ENCODE measurements around the gene CPHXL2.

Gene CPHXL2

GRCh38 chr16:75635036-75635435 lies 41.8 kb downstream of the CPHXL2 start:
- H3K4me3 ChIP-seq (ENCODE audit: low read depth, low read length): no peak overlapping the region
- H3K9me3 ChIP-seq (ENCODE audit: control insufficient read depth, insufficient read depth, low read depth, low read length): no peaks in the 10 kb centered on the region
- ChIA-PET CTCF (interaction anchor here (1.2 kb wide), 1 partner anchor 129 kb away, joined by 3 read pairs; no protein-coding TSS in a partner anchor), POLR2A (no interaction called here)
- H3K27ac ChIP-seq (ENCODE audit: extremely low read depth, low read depth, low read length): no peak overlapping the region
- H3K36me3 ChIP-seq (ENCODE audit: control insufficient read depth in 2 of 2, insufficient read depth in 1 of 2, low read length in 2 of 2): peaks cover 46 to 91% of the 10 kb centered on the region in 2 experiments
- TF ChIP-seq ZSCAN16 (tag by site-specific recombination; IDR thresholded peaks at IDR 0.05) (no peak), ZNF501 (tag by site-specific recombination; IDR thresholded peaks at IDR 0.05) (no peak), PRDM4 (tag by site-specific recombination; IDR thresholded peaks at IDR 0.05) (no peak), ZNF223 (tag by site-specific recombination; IDR thresholded peaks at IDR 0.05) (no peak), ZNF707 (tag by site-specific recombination; IDR thresholded peaks at IDR 0.05) (no peak), ZNF114 (tag by site-specific recombination; IDR thresholded peaks at IDR 0.05) (no peak), ZNF624 (tag by site-specific recombination; IDR thresholded peaks at IDR 0.05) (no peak), SP2 (tag by site-specific recombination; IDR thresholded peaks at IDR 0.05) (no peak), ZNF133 (tag by site-specific recombination; IDR thresholded peaks at IDR 0.05) (no peak), ZNF626 (tag by site-specific recombination; IDR thresholded peaks at IDR 0.05) (no peak), ZNF747 (tag by site-specific recombination; IDR thresholded peaks at IDR 0.05) (no peak), INSM2 (tag by site-specific recombination; IDR thresholded peaks at IDR 0.05) (no peak), ZNF24 (tag by site-specific recombination; IDR thresholded peaks at IDR 0.05) (no peak), ATF2 (tag by site-specific recombination; IDR thresholded peaks at IDR 0.05; ENCODE audit: low read depth) (no peak), ZNF677 (tag by site-specific recombination; IDR thresholded peaks at IDR 0.05) (no peak), ZNF292 (tag by site-specific recombination; IDR thresholded peaks at IDR 0.05; ENCODE audit: borderline replicate concordance, low read depth) (no peak), ZNF560 (tag by site-specific recombination; IDR thresholded peaks at IDR 0.05; ENCODE audit: borderline replicate concordance) (no peak)
- TF ChIP-seq, protein P1, sequence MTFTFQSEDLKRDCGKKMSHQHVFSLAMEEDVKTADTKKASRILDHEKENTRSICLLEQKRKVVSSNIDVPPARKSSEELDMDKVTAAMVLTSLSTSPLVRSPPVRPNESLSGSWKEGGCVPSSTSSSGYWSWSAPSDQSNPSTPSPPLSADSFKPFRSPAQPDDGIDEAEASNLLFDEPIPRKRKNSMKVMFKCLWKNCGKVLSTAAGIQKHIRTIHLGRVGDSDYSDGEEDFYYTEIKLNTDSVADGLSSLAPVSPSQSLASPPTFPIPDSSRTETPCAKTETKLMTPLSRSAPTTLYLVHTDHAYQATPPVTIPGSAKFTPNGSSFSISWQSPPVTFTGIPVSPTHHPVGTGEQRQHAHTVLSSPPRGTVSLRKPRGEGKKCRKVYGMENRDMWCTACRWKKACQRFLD (tag by site-specific recombination; IDR thresholded peaks at IDR 0.05): no peak
- TF ChIP-seq, protein P2, sequence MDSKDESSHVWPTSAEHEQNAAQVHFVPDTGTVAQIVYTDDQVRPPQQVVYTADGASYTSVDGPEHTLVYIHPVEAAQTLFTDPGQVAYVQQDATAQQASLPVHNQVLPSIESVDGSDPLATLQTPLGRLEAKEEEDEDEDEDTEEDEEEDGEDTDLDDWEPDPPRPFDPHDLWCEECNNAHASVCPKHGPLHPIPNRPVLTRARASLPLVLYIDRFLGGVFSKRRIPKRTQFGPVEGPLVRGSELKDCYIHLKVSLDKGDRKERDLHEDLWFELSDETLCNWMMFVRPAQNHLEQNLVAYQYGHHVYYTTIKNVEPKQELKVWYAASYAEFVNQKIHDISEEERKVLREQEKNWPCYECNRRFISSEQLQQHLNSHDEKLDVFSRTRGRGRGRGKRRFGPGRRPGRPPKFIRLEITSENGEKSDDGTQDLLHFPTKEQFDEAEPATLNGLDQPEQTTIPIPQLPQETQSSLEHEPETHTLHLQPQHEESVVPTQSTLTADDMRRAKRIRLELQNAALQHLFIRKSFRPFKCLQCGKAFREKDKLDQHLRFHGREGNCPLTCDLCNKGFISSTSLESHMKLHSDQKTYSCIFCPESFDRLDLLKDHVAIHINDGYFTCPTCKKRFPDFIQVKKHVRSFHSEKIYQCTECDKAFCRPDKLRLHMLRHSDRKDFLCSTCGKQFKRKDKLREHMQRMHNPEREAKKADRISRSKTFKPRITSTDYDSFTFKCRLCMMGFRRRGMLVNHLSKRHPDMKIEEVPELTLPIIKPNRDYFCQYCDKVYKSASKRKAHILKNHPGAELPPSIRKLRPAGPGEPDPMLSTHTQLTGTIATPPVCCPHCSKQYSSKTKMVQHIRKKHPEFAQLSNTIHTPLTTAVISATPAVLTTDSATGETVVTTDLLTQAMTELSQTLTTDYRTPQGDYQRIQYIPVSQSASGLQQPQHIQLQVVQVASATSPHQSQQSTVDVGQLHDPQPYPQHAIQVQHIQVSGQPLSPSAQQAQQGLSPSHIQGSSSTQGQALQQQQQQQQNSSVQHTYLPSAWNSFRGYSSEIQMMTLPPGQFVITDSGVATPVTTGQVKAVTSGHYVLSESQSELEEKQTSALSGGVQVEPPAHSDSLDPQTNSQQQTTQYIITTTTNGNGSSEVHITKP (tag by site-specific recombination; IDR thresholded peaks at IDR 0.05): no peak
- TF ChIP-seq, protein P3, sequence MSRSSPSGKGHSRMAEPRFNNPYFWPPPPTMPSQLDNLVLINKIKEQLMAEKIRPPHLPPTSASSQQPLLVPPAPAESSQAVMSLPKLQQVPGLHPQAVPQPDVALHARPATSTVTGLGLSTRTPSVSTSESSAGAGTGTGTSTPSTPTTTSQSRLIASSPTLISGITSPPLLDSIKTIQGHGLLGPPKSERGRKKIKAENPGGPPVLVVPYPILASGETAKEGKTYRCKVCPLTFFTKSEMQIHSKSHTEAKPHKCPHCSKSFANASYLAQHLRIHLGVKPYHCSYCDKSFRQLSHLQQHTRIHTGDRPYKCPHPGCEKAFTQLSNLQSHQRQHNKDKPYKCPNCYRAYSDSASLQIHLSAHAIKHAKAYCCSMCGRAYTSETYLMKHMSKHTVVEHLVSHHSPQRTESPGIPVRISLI (tag by site-specific recombination; IDR thresholded peaks at IDR 0.05): no peak
- no peaks in the 10 kb centered on the region for H3K4me1 ChIP-seq (ENCODE audit: control insufficient read depth, insufficient read depth, low read length)
